GM23248 (cell line): ENCODE measurements around the gene TCF12. TPM values are rescaled to one million over a fixed set of nuclear protein-coding genes. Genes with fewer than 3 reads are reported as not detected.

Experiments
- DNase-seq: peaks from one replicate; pipeline ENCODE4 v3.0.0-alpha.2; 2015
- H2AFZ ChIP-seq: fragments of 200-600 bp; sonication (generic); 2 replicates; pipeline ENCODE4 v1.6.1; 2016; ENCODE audit warnings: antibody characterized with exemption
- H3F3A ChIP-seq: fragments of 200-600 bp; sonication (generic); 2 replicates; pipeline ENCODE4 v1.6.1; 2016; ENCODE audit warnings: mild to moderate bottlenecking, antibody characterized with exemption, mixed run types; ENCODE audit not compliant: insufficient read depth
- H3K27ac ChIP-seq: fragments of 200-600 bp; sonication (generic); 2 replicates; pipeline ENCODE4 v1.5.1; 2016; ENCODE audit warnings: mild to moderate bottlenecking
- H3K27me3 ChIP-seq: fragments of 200-600 bp; sonication (generic); replicated peaks from 2 replicates; pipeline ENCODE4 v1.6.1; 2016; ENCODE audit warnings: mild to moderate bottlenecking; ENCODE audit not compliant: insufficient read depth
- H3K36me3 ChIP-seq: fragments of 200-600 bp; sonication (generic); 2 replicates; pipeline ENCODE4 v1.6.1; 2016; ENCODE audit warnings: low read depth, mild to moderate bottlenecking
- H3K4me1 ChIP-seq: fragments of 200-600 bp; sonication (generic); 2 replicates; pipeline ENCODE4 v1.6.1; 2016; ENCODE audit warnings: mild to moderate bottlenecking; ENCODE audit not compliant: insufficient read depth
- H3K4me2 ChIP-seq: fragments of 200-600 bp; sonication (generic); one replicate; pipeline ENCODE4 v1.6.1; 2016; ENCODE audit warnings: mild to moderate bottlenecking; ENCODE audit not compliant: unreplicated experiment
- H3K4me3 ChIP-seq: fragments of 200-600 bp; sonication (generic); 2 replicates; pipeline ENCODE4 v1.5.1; 2016; ENCODE audit warnings: mild to moderate bottlenecking
- H3K79me2 ChIP-seq: fragments of 200-600 bp; sonication (generic); 2 replicates; pipeline ENCODE4 v1.6.1; 2016; ENCODE audit warnings: mild to moderate bottlenecking; ENCODE audit not compliant: insufficient read depth
- H3K9ac ChIP-seq: fragments of 200-600 bp; sonication (generic); 2 replicates; pipeline ENCODE4 v1.6.1; 2016; ENCODE audit warnings: mild to moderate bottlenecking
- H3K9me2 ChIP-seq: fragments of 200-600 bp; sonication (generic); 2 replicates; pipeline ENCODE4 v1.6.1; 2016; ENCODE audit warnings: mixed run types, mild to moderate bottlenecking, moderate library complexity; ENCODE audit not compliant: insufficient read depth
- H3K9me3 ChIP-seq: fragments of 200-600 bp; sonication (generic); one replicate; pipeline ENCODE4 v1.6.1; 2017; ENCODE audit warnings: low read depth
- H4K20me1 ChIP-seq: fragments of 200-600 bp; sonication (generic); 2 replicates; pipeline ENCODE4 v1.6.0; 2016; ENCODE audit not compliant: insufficient read depth
- EZH2 ChIP-seq: fragments of 200-600 bp; sonication (generic); IDR thresholded peaks from 2 replicates; pipeline ENCODE4 v1.6.1; 2018; ENCODE audit warnings: antibody characterized with exemption, mild to moderate bottlenecking; ENCODE audit not compliant: insufficient read depth, poor library complexity, severe bottlenecking
- EZH2phosphoT487 ChIP-seq: fragments of 200-600 bp; sonication (generic); IDR thresholded peaks from 2 replicates; pipeline ENCODE4 v1.6.1; 2018; ENCODE audit warnings: antibody characterized with exemption, moderate library complexity, mild to moderate bottlenecking, low read depth; ENCODE audit not compliant: insufficient read depth
- WGBS, 2 experiments: methylation state at CpG; one replicate each; pipeline ENCODE4 v1.1.6; 2015 to 2017; ENCODE audit warnings: low lambda C conversion rate in 2 of 2, low coverage in 1 of 2; ENCODE audit errors: missing lambda C conversion rate in 2 of 2; 5-methylcytosine and 5-hydroxymethylcytosine counted together
- in situ Hi-C: fragments of 300-500 bp; cut with MboI; formaldehyde crosslinking; loops from 2 replicates; pipeline ENCODE4 v1.15.0; 2020
- polyA plus RNA-seq: library from polyadenylated mRNA; unstranded; fragments of >200 nt; fragmentation: Nextera tagmentation; extraction: Ambion mirVana; gene quantifications from 2 replicates; pipeline ENCODE4 v1.2.1, GENCODE V29; 2016
- total RNA-seq: library from RNA; depleted of rRNA; stranded (reverse); fragments of >200 nt; shearing (Covaris generic); gene quantifications from 2 replicates; pipeline ENCODE4 v1.2.3, GENCODE V29; 2014

The TCF12 gene
- total and polyA plus RNA-seq, 2 experiments from 2014 or later, result 53.6 to 58.6 TPM

- no peak overlapping the region for H3K4me2 ChIP-seq
- no peaks in the 10 kb centered on the region for H3F3A ChIP-seq
- H4K20me1 ChIP-seq, result 0 out of 2 replicates have a peak, but pooled peaks cover 5% of the 10 kb centered on the region
- DNase-seq, result no peak
- H3K36me3 ChIP-seq, result peaks cover 7% of the 10 kb centered on the region; the same call in 1 of the 2 replicates
- no peak overlapping the region for H2AFZ ChIP-seq
- WGBS, 2 experiments, result 71 to 72% methylated on average over 4 of the region's 4 CpGs
- H3K4me3 ChIP-seq, result no peak overlapping the region
- H3K27ac ChIP-seq, result no peak overlapping the region
- H3K9me3 ChIP-seq, result no peaks in the 10 kb centered on the region
- H3K9me2 ChIP-seq, result no peaks in the 10 kb centered on the region
- no peak overlapping the region for H3K9ac ChIP-seq
- peaks cover 77% of the 10 kb centered on the region for H3K79me2 ChIP-seq
- in situ Hi-C loops, result no loop called here
- H3K27me3 ChIP-seq, result no peaks in the 10 kb centered on the region
- H3K4me1 ChIP-seq, result no peaks in the 10 kb centered on the region
- TF ChIP-seq EZH2 (no peak), EZH2phosphoT487 (no peak)
Observed at GRCh38 chr15:57090496-57090859, 172.0 kb downstream of the TCF12 start.

- Histone ChIP-seq H3K9me3 (no peaks in the 10 kb centered on the region), H3K4me1 (no peaks in the 10 kb centered on the region), H3K79me2 (peaks cover 76% of the 10 kb centered on the region), H3K9me2 (no peaks in the 10 kb centered on the region), H4K20me1 (0 out of 2 replicates have a peak, but pooled peaks cover 5% of the 10 kb centered on the region), H3K4me2 (no peak overlapping the region), H2AFZ (no peak overlapping the region), H3K9ac (no peak overlapping the region), H3K27ac (no peak overlapping the region), H3K36me3 (peaks cover 7% of the 10 kb centered on the region; the same call in 1 of the 2 replicates), H3F3A (no peaks in the 10 kb centered on the region), H3K4me3 (no peak overlapping the region), H3K27me3 (no peaks in the 10 kb centered on the region)
- in situ Hi-C loops, result no loop called here
- TF ChIP-seq EZH2 (no peak), EZH2phosphoT487 (no peak)
- WGBS, 2 experiments, result 71 to 75% methylated on average over 2 of the region's 2 CpGs
- no peak for DNase-seq
Observed at GRCh38 chr15:57091636-57092035, 173.2 kb downstream of the TCF12 start.

- H3K4me1 ChIP-seq, result no peaks in the 10 kb centered on the region
- no peaks in the 10 kb centered on the region for H3K9me2 ChIP-seq
- no peak overlapping the region for H2AFZ ChIP-seq
- no peak overlapping the region for H3K4me2 ChIP-seq
- in situ Hi-C loops, result no loop called here
- H3K27me3 ChIP-seq, result no peaks in the 10 kb centered on the region
- no peak for DNase-seq
- no peak overlapping the region for H3K9ac ChIP-seq
- no peak overlapping the region for H3K27ac ChIP-seq
- H3K9me3 ChIP-seq, result no peaks in the 10 kb centered on the region
- H3K79me2 ChIP-seq, result peaks cover 82% of the 10 kb centered on the region
- H3K4me3 ChIP-seq, result no peak overlapping the region
- no peak for TF ChIP-seq EZH2phosphoT487
- no peak for TF ChIP-seq EZH2
- H3F3A ChIP-seq, result no peaks in the 10 kb centered on the region
- 0 out of 2 replicates have a peak, but pooled peaks cover 5% of the 10 kb centered on the region for H4K20me1 ChIP-seq
- peaks cover 7% of the 10 kb centered on the region; the same call in 1 of the 2 replicates for H3K36me3 ChIP-seq
Observed at GRCh38 chr15:57092252-57092651, 173.8 kb downstream of the TCF12 start.

GRCh38 chr15:57094321-57095257, 176.1 kb downstream of the TCF12 start:
- no peaks in the 10 kb centered on the region for H3K9me2 ChIP-seq
- H3K9ac ChIP-seq, result no peak overlapping the region
- H3K9me3 ChIP-seq, result no peaks in the 10 kb centered on the region
- H3K4me3 ChIP-seq, result no peak overlapping the region
- H4K20me1 ChIP-seq, result 0 out of 2 replicates have a peak, but pooled peaks cover 5% of the 10 kb centered on the region
- in situ Hi-C loops, result no loop called here
- TF ChIP-seq EZH2, result no peak
- TF ChIP-seq EZH2phosphoT487, result no peak
- H3K4me2 ChIP-seq, result no peak overlapping the region
- H3K4me1 ChIP-seq, result peaks cover 12% of the 10 kb centered on the region
- no peak overlapping the region for H2AFZ ChIP-seq
- 90 to 91% methylated on average over 6 of the region's 6 CpGs for WGBS, 2 experiments
- H3K79me2 ChIP-seq, result peaks cover 63% of the 10 kb centered on the region
- H3F3A ChIP-seq, result no peaks in the 10 kb centered on the region
- no peak for DNase-seq
- no peaks in the 10 kb centered on the region for H3K27me3 ChIP-seq
- H3K36me3 ChIP-seq, result peaks cover 7% of the 10 kb centered on the region; the same call in 1 of the 2 replicates
- H3K27ac ChIP-seq, result no peak overlapping the region
